ENCODE measurements around the gene EML1. TPM values are rescaled to one million over a fixed set of nuclear protein-coding genes. Genes with fewer than 3 reads are reported as not detected.

EML1 gene
- total RNA-seq, 6 experiments from 2014 or later: 3.3 to 6.8 (median 4.5) TPM

DNA sequence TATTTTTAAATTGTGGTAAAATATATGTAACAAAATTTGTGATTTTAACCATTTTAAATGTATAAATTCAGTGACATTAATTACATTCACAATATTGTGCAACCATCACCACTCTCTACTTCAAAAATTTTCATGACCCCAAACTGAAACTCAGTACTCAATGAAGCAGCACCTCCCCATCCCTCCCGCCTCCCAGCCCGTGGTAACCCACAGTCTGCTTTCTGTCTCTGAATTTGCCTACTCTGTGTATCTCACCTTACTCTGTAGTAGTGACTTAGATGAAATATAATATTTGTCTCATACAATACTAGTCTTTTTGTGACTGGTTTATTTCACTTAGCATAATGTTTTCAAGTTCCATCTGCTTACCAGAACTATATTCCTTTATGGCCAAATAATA lies 36.2 kb downstream of the EML1 start:
- 38% methylated on average over 2 of the region's 2 CpGs for WGBS (ENCODE audit: insufficient coverage, low coverage, low lambda C conversion rate, missing lambda C conversion rate)
- H3K4me1 ChIP-seq: peaks cover 0 to 10% (median 0%) of the 10 kb centered on the region in 4 donors
- H3K9me3 ChIP-seq: no peaks in the 10 kb centered on the region
- DNase-seq (no peak), ATAC-seq (no peak)
- H3K27me3 ChIP-seq: no peaks in the 10 kb centered on the region
- intact Hi-C loops (cut with DNase I): no loop called here
- TF ChIP-seq POLR2A (IDR thresholded peaks at IDR 0.05): no peak
- no peak for TF ChIP-seq CTCF (IDR thresholded peaks at IDR 0.05)
- H3K36me3 ChIP-seq: no peaks in the 10 kb centered on the region
- no peak overlapping the region for H3K27ac ChIP-seq
- H3K4me3 ChIP-seq: no peak overlapping the region

DNA sequence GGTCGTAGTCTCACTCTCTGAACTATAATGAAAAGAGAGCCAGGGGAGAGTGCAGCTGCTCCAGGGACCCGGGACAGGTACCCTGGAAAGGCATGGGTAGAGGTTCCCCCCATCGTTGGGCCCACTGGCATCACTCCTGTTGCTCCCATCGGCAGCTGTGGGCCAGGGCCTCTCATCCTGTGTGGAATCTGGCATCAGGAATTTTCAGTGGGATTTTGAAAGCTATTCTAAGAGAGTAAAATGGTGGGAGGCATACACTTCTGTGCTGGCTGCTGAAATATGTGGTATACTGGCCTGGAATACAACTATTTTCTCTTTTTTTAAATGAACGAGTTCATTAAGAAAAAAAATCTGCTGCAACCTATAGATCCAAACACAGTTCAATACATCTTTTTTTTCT lies 38.1 kb downstream of the EML1 start:
- no peaks in the 10 kb centered on the region for H3K36me3 ChIP-seq
- TF ChIP-seq POLR2A (IDR thresholded peaks at IDR 0.05): no peak
- H3K27me3 ChIP-seq: no peaks in the 10 kb centered on the region
- intact Hi-C loops (cut with DNase I): no loop called here
- H3K4me3 ChIP-seq: no peak overlapping the region
- H3K4me1 ChIP-seq: peaks cover 0 to 10% (median 0%) of the 10 kb centered on the region in 4 donors
- 73% methylated on average over 4 of the region's 5 CpGs for WGBS (ENCODE audit: insufficient coverage, low coverage, low lambda C conversion rate, missing lambda C conversion rate)
- H3K27ac ChIP-seq: no peak overlapping the region
- ATAC-seq (no peak), DNase-seq (no peak)
- no peaks in the 10 kb centered on the region for H3K9me3 ChIP-seq

GRCh38 chr14:99831903-99832685 lies 38.9 kb downstream of the EML1 start:
- DNase-seq (no peak), ATAC-seq (peak in 3 of 4 donors; percentile 14 to 51 (median 23))
- WGBS (ENCODE audit: insufficient coverage, low coverage, low lambda C conversion rate, missing lambda C conversion rate): 73% methylated on average over 6 of the region's 8 CpGs
- intact Hi-C loops (cut with DNase I): no loop called here
- Histone ChIP-seq H3K9me3 (no peaks in the 10 kb centered on the region), H3K4me1 (peaks cover 0 to 10% (median 0%) of the 10 kb centered on the region in 4 donors), H3K27me3 (no peaks in the 10 kb centered on the region), H3K36me3 (no peaks in the 10 kb centered on the region), H3K4me3 (no peak overlapping the region), H3K27ac (no peak overlapping the region)
- TF ChIP-seq CTCF (IDR thresholded peaks at IDR 0.05) (no peak), POLR2A (IDR thresholded peaks at IDR 0.05) (no peak)

GRCh38 chr14:99837822-99838221 lies 44.6 kb downstream of the EML1 start:
- no peak for TF ChIP-seq POLR2A (IDR thresholded peaks at IDR 0.05)
- ATAC-seq (no peak), DNase-seq (no peak)
- H3K36me3 ChIP-seq: no peaks in the 10 kb centered on the region
- no peaks in the 10 kb centered on the region for H3K4me1 ChIP-seq
- no peaks in the 10 kb centered on the region for H3K27me3 ChIP-seq
- 94% methylated on average over 2 of the region's 2 CpGs for WGBS (ENCODE audit: insufficient coverage, low coverage, low lambda C conversion rate, missing lambda C conversion rate)
- H3K4me3 ChIP-seq: no peak overlapping the region
- H3K27ac ChIP-seq: no peak overlapping the region
- intact Hi-C loops (cut with DNase I): no loop called here
- H3K9me3 ChIP-seq: no peaks in the 10 kb centered on the region

- Histone ChIP-seq H3K4me1 (no peaks in the 10 kb centered on the region), H3K27ac (no peak overlapping the region), H3K4me3 (no peak overlapping the region), H3K27me3 (no peaks in the 10 kb centered on the region), H3K9me3 (no peaks in the 10 kb centered on the region), H3K36me3 (no peaks in the 10 kb centered on the region)
- no peak for TF ChIP-seq POLR2A (IDR thresholded peaks at IDR 0.05)
- TF ChIP-seq CTCF (IDR thresholded peaks at IDR 0.05): no peak
- DNase-seq (no peak), ATAC-seq (peak; percentile 54 to 71 (median 63))
- intact Hi-C loops (cut with DNase I): no loop called here
- 28% methylated on average over 14 of the region's 14 CpGs for WGBS (ENCODE audit: insufficient coverage, low coverage, low lambda C conversion rate, missing lambda C conversion rate)
Observed at GRCh38 chr14:99838639-99839134, 45.5 kb downstream of the EML1 start.

Measured in right lobe of liver (tissue), 6 donors.